MV-4-11 (cell line): Measurements from ENCODE around the gene SH2D1B.

ENCODE experiments used
- DNase-seq: peaks from one replicate; lab custom pipeline; 2025; lab: John Stamatoyannopoulos, UW

The SH2D1B gene

DNA sequence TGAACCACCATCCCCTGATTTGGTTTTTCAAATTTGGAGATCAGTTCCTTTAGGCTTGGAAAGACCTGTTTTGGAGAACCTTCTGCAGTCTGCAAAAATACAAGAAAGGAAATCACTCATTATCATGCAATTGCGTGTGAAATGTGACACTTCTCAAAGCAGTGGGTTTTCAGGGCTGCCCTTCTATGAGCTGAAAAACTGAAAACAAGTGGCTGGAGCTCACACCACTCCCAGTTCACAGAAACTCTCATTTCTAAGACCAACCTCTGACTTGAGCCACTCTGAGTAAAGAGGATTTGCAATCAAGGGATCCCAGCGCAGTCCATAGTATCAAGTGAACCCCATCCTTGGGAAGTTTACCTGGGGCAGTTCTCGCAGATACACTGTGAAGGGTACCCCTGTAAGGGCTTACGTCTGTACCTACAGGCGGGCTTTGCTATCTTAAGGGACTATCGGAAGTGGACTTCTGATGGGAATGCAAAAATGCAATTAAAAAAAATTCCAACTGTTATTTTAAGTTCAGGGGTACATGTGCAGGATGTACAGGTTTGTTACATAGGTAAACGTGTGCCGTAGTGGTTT lies 12.8 kb downstream of the SH2D1B start:
- no peak for DNase-seq

DNA sequence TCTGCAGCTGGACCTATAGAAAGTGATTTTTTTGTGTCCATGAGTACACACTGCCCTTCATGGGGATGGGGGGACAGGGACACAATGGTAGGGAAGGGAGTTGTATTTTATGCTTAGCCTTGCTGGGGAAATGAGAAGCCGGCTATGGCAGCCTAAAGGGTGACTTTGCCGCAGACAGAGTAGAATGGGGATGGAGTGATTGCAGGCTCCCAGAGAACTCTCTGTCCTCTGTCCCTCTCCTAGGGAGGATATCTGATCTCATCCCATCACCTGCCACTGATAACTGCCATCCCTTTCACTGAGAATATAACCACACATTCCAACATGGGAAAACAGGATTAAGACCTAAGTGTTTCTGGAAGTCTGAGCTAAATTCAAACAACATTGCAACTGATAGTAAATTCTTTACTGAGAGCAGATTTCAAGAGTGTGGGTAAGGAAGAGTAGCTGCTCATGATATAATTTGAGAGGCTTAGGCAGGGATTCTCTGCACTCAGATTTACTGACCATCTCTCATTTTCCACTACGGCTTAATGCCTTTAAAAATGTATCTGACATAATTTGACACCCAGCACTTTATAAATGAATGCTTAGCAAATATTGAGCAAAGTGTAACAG lies 13.9 kb downstream of the SH2D1B start:
- no peak for DNase-seq

DNA sequence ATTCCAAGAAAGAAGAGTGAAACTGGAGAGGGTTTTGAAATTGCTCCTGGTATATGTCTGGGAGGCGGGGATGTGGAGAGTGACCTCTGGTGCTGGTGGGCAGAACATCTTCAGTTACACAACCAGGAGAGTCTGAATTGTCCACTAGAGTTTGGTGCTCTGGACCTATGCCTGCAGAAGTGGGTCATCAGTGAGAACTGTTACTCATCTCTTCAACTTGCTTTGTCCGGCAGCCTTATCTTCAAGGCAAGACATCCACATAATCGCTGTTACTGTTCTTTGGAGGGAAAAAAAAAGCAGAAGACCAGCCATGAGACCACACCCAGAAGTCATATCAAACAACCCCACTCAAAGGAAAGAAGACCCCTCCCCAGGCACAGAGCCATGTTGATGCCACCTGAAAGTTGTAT lies 14.9 kb downstream of the SH2D1B start:
- DNase-seq: no peak

DNA sequence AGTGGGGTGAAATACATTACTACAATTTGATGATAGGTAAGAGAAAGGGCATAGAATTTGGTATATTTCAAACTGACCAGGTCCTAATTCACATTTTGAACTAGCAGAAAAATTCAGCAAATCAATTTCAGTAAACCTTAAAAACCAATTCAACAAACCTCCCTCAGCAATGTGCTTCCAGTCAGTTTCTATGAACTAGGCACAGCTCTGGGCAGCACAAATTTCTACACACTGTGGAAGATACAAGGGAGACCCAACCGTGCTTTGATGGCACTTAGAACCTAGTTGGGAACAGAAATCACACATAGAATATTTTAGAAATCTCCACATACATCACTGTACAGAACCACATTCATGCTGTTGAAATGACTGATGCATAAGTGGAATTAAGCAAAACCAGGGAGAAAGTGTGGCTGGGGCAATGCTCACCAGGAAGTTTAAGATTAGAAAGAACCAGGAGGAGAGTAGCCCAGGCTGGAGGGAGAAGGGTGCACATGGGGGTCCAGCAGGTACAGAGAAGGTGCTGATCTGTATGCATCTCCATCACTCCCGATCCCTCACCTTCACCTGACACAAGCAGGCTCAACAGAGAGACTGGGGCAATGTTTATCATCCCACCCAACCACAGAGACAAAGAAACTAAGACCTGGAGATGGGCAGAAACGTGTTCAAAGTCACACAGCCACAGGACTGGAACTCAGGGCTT lies 15.6 kb downstream of the SH2D1B start:
- no peak for DNase-seq

DNA sequence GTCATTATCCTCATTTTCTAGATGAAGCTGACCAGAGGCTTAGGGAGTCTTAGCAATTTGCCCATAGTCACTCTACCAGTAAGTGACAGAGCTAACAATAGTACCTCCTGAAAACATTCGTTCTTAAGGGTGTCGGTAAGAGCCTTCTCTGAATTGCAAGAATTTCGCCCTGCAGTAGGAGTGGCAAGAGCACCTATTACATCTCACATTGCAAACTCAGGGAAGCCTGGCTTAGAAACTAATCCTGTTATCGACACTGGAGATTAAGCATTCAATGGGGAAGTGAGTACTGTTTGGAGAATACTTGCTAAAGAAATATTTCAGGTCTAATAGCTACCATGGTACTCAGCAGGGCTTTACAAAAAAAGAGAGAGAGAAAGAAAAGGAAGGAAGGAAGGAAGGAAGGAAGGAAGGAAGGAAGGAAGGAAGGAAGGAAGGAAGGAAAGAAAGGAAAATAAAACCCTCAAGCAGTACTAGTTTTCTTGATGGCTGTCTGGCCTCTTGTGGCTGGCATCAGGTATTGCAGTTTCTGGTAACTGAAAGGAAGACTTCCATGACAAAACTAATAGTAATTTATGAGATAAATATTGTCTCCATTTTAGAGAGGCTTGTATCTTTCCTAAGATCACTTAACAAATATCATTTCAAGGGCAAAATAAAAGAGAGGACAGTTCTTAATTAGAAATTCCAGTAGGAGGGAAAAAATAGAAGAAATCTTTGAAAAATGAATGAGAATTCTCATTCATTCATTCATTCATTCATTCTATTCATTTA lies 20.0 kb downstream of the SH2D1B start:
- peak; percentile 68 for DNase-seq

DNA sequence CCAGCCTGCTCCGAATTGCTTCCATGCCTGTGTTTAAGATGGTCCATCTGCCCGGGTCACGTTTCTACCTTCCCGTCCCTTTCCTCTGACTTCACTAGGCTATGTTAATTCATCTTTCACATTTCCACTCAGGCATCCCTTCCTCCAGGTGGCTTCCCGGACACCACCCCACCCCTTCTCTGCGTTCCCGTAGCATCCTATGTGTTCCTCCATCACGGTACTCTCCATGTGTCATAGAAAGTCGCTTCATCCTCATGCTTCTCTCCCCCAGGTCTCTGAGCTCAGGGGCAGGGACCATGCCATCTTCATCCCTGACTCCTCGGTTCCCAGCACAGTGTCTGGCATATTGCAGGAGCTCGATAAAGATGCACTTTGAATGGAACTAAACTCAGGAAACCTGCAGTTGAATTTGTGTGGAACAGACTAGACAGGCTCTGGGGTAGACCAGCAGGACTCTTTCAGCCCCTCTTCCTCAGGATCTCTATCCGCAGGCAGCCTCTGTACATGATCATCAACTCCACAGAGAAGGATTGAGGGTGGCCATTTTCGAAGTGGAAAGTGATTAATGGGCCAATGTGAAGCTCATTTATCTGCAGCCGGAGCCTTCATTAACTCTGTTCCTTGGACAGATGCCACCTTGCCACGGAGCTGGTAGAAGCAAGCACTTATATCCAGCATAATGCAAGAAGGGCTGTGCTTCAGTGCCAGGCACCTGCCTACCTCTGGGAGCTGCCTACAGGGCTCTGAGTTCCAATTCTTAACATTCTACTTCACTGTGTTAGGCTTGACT lies 21.3 kb downstream of the SH2D1B start:
- DNase-seq: no peak

DNA sequence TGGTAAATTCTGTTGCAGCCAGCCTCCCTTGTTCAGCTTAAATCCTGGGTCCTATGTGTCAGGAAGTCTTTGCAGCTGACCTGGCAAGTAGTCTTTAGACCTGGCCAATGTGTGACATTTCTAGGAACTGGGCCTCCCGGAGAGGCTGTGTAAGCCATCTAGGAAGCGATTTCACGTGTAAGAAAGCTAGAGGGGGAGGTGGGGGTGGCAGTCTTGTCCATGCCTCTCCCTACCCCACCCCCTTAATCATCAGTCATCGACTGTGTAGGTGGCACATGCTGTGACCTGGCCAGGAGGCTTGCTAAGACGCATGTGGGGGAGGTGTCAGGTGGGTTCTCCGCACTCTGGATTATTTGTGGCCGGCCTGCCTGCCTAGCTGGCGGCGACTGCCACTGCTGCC lies 22.0 kb downstream of the SH2D1B start:
- DNase-seq: no peak

DNA sequence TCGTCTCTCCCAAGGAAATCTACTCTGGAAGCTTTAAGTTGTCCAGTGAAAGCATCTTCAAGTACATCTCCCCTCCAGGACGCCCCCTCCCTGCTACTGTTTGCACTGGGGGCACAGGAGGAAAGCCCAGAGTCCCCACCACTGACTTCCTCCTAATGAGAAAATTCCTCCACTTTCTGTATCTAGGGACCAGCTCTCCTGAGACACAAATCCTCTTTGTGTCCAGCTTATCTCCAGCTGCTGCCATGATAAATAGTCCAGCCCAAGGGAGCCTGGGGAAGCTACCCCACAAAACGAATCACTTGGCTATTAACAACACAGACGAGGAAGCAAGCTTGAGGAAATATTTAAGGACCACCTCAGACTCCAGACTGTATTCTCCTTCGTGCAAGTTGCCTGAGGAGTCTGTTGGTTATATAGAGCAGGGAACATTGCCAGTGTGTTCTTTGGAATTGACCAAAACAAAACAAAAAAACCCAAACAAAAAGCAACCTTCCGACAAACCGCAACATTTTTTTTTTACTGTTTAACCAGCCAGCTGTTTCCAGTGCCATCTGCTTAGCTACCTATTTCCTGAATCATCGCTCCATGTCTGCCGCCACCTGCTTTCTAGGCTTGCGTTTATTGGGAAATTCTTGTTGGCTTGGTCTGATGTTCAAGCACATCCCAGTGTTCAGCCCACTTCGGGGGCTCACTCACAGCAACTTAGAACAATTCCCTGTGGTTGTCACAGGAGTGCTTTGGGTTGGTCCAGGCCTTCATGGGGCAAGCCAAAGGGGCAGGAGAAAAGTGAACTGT lies 22.7 kb downstream of the SH2D1B start:
- peak; percentile 25 for DNase-seq

DNA sequence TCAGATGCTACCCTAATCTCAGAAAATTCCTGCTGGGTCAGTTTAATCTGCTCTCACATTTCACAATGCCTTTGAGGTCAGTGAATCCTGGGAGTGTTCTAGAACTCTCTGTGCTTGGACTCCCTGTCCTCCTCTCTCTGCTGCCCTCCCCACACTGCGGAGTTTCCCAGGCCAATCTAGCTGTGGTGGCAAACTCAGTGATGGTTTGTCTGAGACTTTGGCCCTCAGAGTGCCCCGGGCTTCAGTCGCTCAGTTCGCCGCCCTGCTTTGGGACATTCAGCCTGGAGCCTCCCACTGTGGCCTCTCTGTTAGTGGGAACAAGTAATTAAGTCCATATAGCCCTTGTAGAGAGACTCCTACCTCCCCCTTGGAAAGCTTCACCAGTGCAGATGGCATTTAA lies 23.3 kb downstream of the SH2D1B start:
- no peak for DNase-seq

DNA sequence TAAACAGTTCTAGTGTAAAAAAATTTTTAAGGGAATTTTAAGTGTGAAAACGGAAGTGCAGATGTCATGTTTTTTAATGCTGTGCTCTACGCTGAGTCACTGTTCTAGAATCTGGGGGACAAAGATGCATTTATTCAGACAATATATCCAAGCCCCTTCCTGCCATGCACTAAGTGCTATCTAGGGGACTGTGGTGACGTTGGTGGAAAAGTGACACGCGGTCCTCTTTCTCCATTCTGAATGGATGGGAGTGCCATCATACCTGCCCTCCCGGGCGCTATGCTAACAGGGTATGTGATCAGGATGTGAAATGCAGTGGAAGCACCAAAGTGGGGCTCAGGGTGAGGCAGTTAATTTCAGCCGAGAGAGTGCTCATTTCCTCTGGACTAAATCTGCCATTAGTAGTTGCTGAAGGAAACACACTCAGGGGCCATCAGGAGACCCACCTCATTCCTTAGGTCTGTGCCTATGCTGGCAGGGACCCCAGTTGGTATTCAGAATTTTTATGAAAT lies 23.8 kb downstream of the SH2D1B start:
- DNase-seq: no peak

DNA sequence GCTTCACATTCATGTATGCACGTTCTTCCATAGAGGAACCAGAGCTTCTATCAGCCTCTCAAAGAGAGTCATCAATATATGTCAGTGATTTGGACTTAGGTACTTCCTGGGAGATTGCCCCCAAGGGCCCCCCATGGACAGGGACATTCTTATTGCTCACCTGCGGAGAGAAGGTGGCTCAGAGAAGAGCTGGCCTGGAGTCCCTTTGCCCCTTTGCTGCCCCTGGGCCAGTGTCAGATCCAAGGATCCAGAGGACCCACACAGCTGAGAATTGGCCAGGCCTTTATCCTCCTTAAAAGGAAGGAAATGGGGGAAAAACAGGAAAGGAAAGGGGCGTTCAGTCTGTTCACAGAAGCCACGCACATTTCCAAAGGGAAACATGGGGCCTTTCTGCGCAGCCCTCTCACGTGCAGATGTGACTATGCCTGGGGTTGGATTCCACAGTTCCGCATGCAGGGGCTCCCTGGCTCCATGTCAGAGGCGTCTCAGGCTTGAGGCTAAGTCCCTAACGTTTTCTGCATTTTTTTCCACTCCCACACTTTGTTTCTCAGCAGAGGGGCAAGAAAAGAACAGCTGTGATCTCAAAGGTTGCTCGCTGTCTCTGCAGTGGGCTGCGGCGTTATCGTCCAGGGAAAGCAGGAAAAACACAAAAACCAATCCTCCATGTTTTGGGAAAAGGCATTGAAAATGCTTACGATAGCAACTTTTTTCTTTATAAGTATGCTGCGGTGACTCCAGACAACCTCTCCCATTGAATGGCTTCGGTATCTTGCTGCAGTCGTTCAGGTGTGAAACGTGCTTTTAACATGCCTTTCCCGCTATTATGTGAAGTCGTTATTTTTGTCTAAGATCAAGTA lies 24.5 kb downstream of the SH2D1B start:
- DNase-seq: no peak

DNA sequence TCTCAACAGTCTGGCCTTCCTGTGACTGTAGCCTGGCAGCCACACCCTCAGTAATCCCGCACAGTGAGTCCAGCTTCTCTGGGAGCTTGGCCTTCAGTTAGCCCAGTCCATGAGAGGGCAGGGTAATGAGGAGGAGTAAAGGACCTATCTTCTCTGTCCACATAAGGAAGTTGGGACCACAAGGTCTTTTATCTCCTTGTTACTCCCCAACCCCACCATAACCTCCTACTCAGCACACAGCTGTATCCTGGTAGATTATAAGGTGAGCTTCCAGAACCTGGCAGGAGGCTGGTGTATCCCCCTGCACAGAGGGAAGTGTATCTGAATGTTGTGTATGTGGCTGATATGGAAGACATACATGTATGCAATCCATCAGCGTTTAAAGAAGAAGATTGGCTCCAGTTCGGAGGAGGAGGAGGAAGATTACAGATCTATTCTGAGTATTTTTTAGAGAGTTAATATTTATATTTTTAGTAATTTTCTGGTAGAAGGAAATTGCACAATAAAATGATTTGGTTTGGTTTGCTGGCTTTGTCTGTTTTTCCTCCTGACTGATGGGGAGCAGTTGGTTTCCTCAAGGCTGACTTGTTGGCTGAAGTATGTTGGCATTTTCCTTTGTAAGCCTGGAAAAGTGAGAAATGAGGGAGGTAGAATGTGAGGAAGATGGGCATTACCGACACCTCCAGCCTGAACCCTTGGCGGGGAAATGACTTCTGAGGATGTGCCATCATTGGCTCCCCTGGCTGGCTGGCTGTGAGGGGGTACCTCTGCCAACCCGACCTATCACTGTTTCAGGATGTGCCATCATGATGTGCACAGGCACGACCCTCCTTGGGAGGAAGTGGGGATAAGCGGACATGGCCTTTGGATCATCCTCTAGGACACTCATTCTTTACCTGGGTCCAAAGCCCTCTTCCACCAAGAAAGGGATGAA lies 25.4 kb downstream of the SH2D1B start:
- DNase-seq: no peak

DNA sequence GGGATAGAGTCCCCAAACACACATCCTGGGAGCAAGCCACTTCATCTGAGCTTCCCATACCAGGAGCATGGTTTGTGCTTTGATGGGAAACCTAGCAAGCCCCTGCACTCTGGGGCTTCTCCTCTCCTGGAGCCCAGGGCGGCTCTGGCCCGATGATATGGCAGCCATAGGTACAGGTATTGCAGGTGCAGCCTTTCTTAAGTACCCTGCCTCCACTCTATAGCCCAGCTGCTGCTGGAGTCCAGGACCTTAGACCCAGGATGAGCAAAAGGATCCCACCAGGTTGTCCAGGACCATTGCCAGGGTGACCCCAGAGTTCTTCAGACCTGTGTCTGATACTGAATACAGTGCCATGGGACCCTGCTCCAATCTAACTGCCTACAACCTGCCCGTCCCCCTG lies 26.2 kb downstream of the SH2D1B start:
- no peak for DNase-seq

DNA sequence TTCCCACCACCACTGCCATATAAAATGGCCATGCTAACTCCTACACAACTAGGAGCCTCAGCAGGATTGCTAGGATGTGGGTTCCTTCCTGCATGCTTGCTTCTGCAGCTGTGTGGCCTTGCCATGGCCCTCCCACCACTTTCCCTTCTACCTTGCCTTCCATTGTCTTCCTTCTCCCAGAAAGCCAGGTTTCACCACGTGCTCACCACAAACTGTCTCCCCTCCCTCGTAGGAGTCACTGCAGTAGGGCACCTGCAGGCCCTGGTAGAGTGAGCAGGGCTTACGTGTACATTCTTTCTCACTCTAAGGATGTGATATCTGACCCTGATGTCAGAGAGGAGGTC lies 26.7 kb downstream of the SH2D1B start:
- DNase-seq: no peak

DNA sequence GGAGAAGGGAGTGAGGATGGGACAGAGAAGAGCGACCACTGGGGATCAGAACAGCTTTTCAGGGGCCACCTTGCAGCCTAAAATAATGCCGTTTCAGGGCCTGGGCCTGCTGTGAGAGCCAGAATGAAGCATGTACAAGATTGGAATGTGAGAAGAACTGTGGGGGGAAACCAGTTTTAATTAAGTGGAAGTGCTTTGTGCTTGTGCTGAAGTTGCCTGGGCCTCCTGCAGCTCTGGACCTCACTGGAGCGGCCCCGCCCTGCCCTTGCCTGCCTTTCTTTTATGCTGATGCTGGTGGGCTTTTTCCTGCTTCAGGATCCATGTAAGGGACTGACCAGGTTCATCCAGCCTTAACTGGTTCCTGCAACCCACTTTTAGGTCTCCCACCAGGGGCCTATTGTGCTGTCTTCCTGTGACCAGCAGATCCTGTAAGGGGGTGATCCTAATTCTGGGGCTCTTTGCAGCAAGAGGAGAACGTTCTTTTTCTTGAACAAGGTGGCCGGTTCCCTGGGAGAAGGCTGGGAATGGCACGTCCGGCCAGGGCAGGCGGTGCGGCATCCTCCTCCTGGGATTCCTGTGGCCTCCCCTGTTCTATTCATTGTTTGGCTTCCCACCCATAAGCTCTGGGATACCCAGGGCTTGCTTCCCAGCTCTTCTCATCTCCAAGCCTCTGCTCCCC lies 27.2 kb downstream of the SH2D1B start:
- DNase-seq: no peak

DNA sequence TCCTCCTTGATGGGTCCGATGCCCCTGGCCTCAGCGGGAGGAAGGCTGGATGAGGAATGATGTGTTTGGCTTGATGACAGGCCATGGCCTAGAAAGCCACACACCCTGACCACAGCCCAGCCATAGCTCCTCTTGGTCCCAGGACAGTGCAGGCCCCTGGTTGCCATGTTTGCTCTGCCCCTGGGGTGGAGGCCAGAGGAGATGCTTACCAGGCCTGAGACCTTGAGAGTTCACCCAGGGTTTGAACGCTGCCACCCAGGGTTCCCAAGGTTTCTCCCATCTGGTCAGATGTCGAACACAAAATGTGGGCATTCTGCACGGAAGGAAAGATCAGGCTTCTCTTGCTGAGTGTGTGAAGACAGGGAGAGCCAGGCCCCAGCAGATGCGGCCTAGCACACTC lies 27.8 kb downstream of the SH2D1B start:
- DNase-seq: no peak

DNA sequence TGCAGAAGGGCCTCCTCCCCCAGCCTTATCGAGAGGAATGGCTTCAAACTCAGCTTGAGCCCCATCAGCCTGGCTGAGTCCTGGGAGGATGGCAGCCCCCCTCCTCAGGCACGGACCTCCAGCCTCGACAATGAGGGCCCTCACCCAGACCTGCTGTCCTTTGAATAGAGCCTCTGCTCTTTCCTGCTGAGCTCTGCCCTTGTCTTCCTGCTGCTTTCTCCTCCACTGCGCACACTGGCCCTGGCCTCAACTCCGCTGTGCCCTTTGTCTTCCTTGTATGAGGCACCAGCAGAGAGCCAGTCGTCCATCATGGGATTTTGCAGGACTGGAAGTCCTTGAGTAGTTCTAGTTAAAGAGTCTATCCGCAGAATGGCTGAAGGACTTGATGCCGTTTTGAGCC lies 28.4 kb downstream of the SH2D1B start:
- DNase-seq: no peak

DNA sequence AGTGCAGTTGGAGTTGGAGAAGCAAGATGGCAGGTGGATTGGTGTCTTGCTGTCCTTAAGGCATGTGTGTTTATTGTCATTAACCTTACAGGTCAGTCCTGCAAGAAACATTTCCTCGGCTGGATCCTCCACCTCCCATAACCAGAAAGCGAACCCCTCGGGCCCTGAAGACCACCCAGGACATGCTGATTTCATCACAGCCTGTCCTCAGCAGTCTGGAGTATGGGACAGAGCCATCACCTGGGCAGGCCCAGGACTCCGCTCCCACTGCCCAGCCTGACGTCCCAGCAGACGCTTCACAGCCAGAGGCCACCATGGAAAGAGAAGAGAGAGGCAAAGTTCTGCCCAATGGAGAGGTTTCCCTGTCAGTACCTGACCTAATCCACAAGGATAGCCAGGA lies 28.8 kb downstream of the SH2D1B start:
- DNase-seq: no peak
